GM19467 (cell line): ENCODE results near the gene SLC35G3.
"Not testable (repeated sequence)": the region's sequence is repeated elsewhere in the genome, so short reads cannot be mapped to it uniquely, and the experiment has no call there.

Source experiments
- ATAC-seq: cut with Tn5 transposase; IDR thresholded peaks from one replicate; pipeline ENCODE4 v1.9.1; 2021; ENCODE audit warnings: mild to moderate bottlenecking, moderate library complexity; ENCODE audit not compliant: unreplicated experiment

Gene SLC35G3

GRCh38 chr17:35212668-35213067 is 18.5 kb upstream of the SLC35G3 start:
- ATAC-seq: no peak

- ATAC-seq: no peak
These were observed 16.5 kb upstream of the SLC35G3 start for GRCh38 chr17:35210741-35211140.

- not testable (repeated sequence) for ATAC-seq
These were observed 8.4 kb upstream of the SLC35G3 start for GRCh38 chr17:35202582-35202981.

DNA sequence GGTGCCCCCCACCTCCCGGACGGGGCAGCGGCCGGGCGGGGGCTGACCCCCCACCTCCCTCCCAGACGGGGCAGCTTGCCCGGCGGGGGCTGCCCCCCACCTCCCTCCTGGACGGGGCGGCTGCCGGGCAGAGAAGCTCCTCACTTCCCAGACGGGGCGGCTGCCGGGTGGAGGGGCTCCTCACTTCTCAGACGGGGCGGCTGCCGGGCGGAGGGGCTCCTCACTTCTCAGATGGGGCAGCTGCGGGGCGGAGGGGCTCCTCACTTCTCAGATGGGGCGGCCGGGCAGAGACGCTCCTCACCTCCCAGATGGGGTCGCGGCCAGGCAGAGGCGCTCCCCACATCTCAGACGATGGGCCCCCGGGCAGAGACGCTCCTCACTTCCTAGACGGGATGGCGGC is 869 bp upstream of the SLC35G3 start:
- ATAC-seq: not testable (repeated sequence)

GRCh38 chr17:35192708-35193107 is 1.5 kb downstream of the SLC35G3 start:
- no peak for ATAC-seq

DNA sequence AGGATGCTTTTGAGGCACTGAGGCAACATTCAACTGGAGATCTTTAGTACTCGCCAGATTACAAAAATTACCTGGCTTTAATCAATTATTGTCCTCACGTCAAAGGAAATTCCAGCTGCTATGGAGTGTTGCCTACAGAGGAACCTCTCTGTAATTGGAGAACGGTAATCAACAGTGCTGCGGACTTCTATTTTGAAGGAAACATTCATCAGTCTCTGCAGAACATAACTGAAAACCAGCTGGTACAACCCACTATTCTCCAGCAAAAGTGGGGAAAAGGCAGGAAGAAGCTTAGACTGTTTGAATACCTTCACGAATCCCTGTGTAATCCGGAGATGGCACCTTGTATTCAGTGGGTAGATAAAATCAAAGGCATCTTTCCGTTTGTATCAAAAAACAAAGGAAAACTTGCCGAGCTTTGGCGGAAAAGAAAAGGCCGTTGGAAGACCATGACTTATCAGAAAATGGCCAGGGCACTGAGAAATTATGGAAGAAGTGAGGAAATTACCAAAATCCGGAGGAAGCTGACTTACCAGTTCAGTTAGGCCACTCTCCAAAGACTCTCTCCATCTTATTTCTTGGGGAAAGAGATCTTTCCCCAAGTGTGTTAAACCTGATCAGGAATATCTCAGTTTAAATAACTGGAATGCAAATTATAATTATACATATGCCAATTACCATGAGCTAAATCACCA is 3.0 kb downstream of the SLC35G3 start:
- ATAC-seq: no peak

DNA sequence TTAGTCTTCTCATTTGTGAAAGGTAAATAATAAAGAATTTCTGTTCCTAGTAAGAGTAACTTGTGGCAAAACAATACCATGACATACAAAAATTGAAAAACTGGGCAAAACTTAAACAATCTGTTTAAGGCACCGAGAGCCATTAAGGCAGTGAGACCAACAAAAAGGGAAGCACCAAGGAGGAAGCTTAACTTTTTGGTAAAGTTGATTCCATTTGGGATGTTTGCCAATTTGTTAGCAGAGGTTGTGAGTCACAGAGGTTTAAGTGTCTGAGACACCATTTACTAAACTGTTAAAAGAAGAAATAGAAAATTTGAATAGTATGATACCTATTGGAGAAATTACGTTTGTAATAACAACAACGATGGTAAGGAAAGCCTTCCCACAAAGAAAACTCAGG is 4.9 kb downstream of the SLC35G3 start:
- ATAC-seq: no peak

- no peak for ATAC-seq
These were observed 6.1 kb downstream of the SLC35G3 start for GRCh38 chr17:35188111-35188510.

- ATAC-seq: no peak
These were observed 6.7 kb downstream of the SLC35G3 start for GRCh38 chr17:35187481-35187880.

GRCh38 chr17:35185849-35186248 is 8.3 kb downstream of the SLC35G3 start:
- no peak for ATAC-seq

DNA sequence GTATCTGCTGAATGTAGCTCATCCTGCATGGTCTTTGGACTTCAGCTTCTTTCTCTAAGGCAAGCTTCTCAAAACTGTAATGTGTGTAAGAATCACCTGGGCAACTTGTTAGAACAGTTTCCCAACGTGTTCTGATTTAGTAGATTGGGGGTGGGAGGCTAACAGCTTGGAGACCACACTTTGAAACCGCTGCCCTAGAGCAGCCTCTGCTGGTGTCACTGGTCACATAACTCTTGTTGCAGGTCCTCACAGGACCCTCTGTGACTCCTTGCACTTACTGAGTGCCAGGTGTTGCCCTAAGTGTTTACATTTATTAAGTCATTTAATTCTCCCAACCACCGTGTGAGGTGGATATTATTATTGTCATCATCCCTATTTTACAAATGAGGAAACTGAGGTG is 9.9 kb downstream of the SLC35G3 start:
- no peak for ATAC-seq

GRCh38 chr17:35183332-35183731 is 10.9 kb downstream of the SLC35G3 start:
- no peak for ATAC-seq

- not testable (repeated sequence) for ATAC-seq
These were observed 14.8 kb downstream of the SLC35G3 start for GRCh38 chr17:35179379-35179778.

GRCh38 chr17:35176897-35177296 is 17.3 kb downstream of the SLC35G3 start:
- no peak for ATAC-seq

- no peak for ATAC-seq
These were observed 18.4 kb downstream of the SLC35G3 start for GRCh38 chr17:35175638-35176415.

- no peak for ATAC-seq
These were observed 19.3 kb downstream of the SLC35G3 start for GRCh38 chr17:35174835-35175334.

GRCh38 chr17:35172321-35172720 is 21.9 kb downstream of the SLC35G3 start:
- ATAC-seq: not testable (repeated sequence)

GRCh38 chr17:35171834-35172233 is 22.4 kb downstream of the SLC35G3 start:
- no peak for ATAC-seq

DNA sequence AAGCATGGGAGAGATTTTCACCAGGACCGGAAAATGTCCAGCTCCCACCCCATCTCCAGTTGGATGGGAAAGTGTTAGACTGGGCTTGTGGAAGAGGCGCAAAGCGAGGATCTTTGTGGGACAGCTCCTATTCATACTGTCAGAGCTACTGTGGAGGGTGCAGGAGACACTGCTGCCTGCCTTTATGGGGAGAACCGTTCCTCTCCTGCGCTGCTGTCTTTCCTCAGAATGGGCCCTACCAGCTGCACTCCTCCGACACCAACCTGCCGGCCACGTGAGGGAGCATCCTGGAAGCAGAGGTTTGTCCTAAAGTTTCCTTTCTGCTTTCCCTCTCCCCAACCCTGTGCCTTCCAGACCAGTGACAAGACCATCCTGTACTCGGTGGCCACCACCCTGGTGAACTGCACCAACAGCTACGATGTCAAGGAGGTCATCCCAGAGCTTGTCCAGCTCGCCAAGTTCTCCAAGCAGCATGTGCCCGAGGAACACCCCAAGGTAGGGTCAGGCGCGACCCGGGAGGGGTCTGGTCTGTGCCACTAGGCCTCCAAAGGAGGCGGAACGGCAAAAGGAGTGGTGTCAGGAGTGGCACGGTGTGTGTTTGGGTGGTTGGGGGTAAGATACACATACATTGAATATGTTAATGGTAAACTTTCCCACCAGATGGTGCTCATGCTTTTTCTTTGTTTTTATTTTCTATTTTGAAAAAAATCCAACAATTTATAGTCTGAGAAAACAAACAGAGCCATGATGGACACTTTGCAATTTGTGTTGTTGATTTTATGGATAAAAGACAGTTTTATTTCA is 23.0 kb downstream of the SLC35G3 start:
- no peak for ATAC-seq

GRCh38 chr17:35169835-35170363 is 24.3 kb downstream of the SLC35G3 start:
- no peak for ATAC-seq

GRCh38 chr17:35167666-35168065 is 26.5 kb downstream of the SLC35G3 start:
- ATAC-seq: no peak
